ENCODE data around the gene NYAP1. TPM values are rescaled to one million over a fixed set of nuclear protein-coding genes. Genes with fewer than 3 reads are reported as not detected.
"Not testable (repeated sequence)": the region's sequence is repeated elsewhere in the genome, so short reads cannot be mapped to it uniquely, and the experiment has no call there.

Gene NYAP1
- total RNA-seq, 2 experiments from 2014 or later: 0.66 to 0.75 TPM

- H3K27me3 ChIP-seq (ENCODE audit: control insufficient read depth in 1 of 2, insufficient read depth in 2 of 2, low read length in 2 of 2): no peaks in the 10 kb centered on the region
- POLR2A ChIA-PET: no interaction called here
- CTCF ChIA-PET: interaction anchor here (0.6 kb wide), 1 partner anchor 418 kb away, joined by 3 read pairs; no protein-coding TSS in a partner anchor
These were observed 48.7 kb downstream of the NYAP1 start for GRCh38 chr7:100532165-100533022.

GRCh38 chr7:100535982-100536381 is 52.3 kb downstream of the NYAP1 start:
- H3K27me3 ChIP-seq (ENCODE audit: control insufficient read depth in 1 of 2, insufficient read depth in 2 of 2, low read length in 2 of 2); H3K9me3 Mint-ChIP-seq; H3K36me3 Mint-ChIP-seq (ENCODE audit: low read depth); H3K4me3 Mint-ChIP-seq; H3K36me3 ChIP-seq (ENCODE audit: insufficient read depth, low read length); DNase-seq; CTCF ChIA-PET; H3K27ac Mint-ChIP-seq; H3K9me3 ChIP-seq (ENCODE audit: control insufficient read depth in 1 of 2, insufficient read depth in 1 of 2, low read length in 2 of 2); ATAC-seq (ENCODE audit: poor library complexity); POLR2A ChIA-PET; H3K27ac ChIP-seq (ENCODE audit: low read depth in 1 of 2, low read length in 2 of 2); H3K4me3 ChIP-seq (ENCODE audit: low read length); H3K27me3 Mint-ChIP-seq: not testable (repeated sequence)
- intact Hi-C loops (cut with DNase I, micrococcal nuclease): loop anchor here in 1 of 2 experiments (5.0 kb wide), 1 partner anchor 54 kb away; the partner anchor contains the start of gene NYAP1
- peaks cover 19% of the 10 kb centered on the region for H3K4me1 Mint-ChIP-seq (ENCODE audit: low read depth)
- H3K4me1 ChIP-seq (ENCODE audit: insufficient read depth, low read length): peaks cover 19% of the 10 kb centered on the region

More at GRCh38 chr7:100532165-100533022, 48.7 kb downstream of the NYAP1 start:
- no peaks in the 10 kb centered on the region for H3K27me3 Mint-ChIP-seq
- intact Hi-C loops (cut with DNase I, micrococcal nuclease): no loop called here
- H3K27ac Mint-ChIP-seq: no peak overlapping the region
- TF ChIP-seq CTCF (IDR thresholded peaks at IDR 0.05): no peak
- H3K4me3 ChIP-seq (ENCODE audit: low read length): no peak overlapping the region
- no peak for ATAC-seq (ENCODE audit: poor library complexity)
- no peaks in the 10 kb centered on the region for H3K36me3 Mint-ChIP-seq (ENCODE audit: low read depth)
- no peaks in the 10 kb centered on the region for H3K4me1 Mint-ChIP-seq (ENCODE audit: low read depth)
- no peak overlapping the region for H3K4me3 Mint-ChIP-seq
- H3K9me3 Mint-ChIP-seq: no peaks in the 10 kb centered on the region
- H3K36me3 ChIP-seq (ENCODE audit: insufficient read depth, low read length): no peaks in the 10 kb centered on the region
- no peaks in the 10 kb centered on the region for H3K4me1 ChIP-seq (ENCODE audit: insufficient read depth, low read length)
- no peaks in the 10 kb centered on the region for H3K9me3 ChIP-seq (ENCODE audit: control insufficient read depth in 1 of 2, insufficient read depth in 1 of 2, low read length in 2 of 2)
- no peak for DNase-seq
- no peak overlapping the region for H3K27ac ChIP-seq (ENCODE audit: low read depth in 1 of 2, low read length in 2 of 2)

- ATAC-seq (ENCODE audit: poor library complexity); H3K36me3 Mint-ChIP-seq (ENCODE audit: low read depth); H3K4me3 Mint-ChIP-seq; H3K27me3 Mint-ChIP-seq; H3K27ac ChIP-seq (ENCODE audit: low read depth in 1 of 2, low read length in 2 of 2); CTCF ChIA-PET; H3K27ac Mint-ChIP-seq; DNase-seq; POLR2A ChIA-PET; H3K9me3 ChIP-seq (ENCODE audit: control insufficient read depth in 1 of 2, insufficient read depth in 1 of 2, low read length in 2 of 2); H3K9me3 Mint-ChIP-seq; H3K4me3 ChIP-seq (ENCODE audit: low read length); H3K36me3 ChIP-seq (ENCODE audit: insufficient read depth, low read length); H3K27me3 ChIP-seq (ENCODE audit: control insufficient read depth in 1 of 2, insufficient read depth in 2 of 2, low read length in 2 of 2): not testable (repeated sequence)
- intact Hi-C loops (cut with DNase I, micrococcal nuclease): loop anchor here in 1 of 2 experiments (5.0 kb wide), 1 partner anchor 54 kb away; the partner anchor contains the start of gene NYAP1
- H3K4me1 ChIP-seq (ENCODE audit: insufficient read depth, low read length): peaks cover 25% of the 10 kb centered on the region
- peaks cover 27% of the 10 kb centered on the region for H3K4me1 Mint-ChIP-seq (ENCODE audit: low read depth)
These were observed 53.0 kb downstream of the NYAP1 start for GRCh38 chr7:100536695-100537094.

- Mint-ChIP-seq H3K36me3 (ENCODE audit: low read depth) (peaks cover 5% of the 10 kb centered on the region), H3K4me3 (peak overlapping the region; percentile 99), H3K9me3 (no peaks in the 10 kb centered on the region), H3K4me1 (ENCODE audit: low read depth) (peaks cover 43% of the 10 kb centered on the region), H3K27ac (peak overlapping the region; percentile 77), H3K27me3 (no peaks in the 10 kb centered on the region)
- no peaks in the 10 kb centered on the region for H3K27me3 ChIP-seq (ENCODE audit: control insufficient read depth in 1 of 2, insufficient read depth in 2 of 2, low read length in 2 of 2)
- ATAC-seq (ENCODE audit: poor library complexity) (no peak), DNase-seq (no peak)
- H3K36me3 ChIP-seq (ENCODE audit: insufficient read depth, low read length): no peaks in the 10 kb centered on the region
- peak overlapping the region in 1 of 2 donors; percentile 41 for H3K27ac ChIP-seq (ENCODE audit: low read depth in 1 of 2, low read length in 2 of 2)
- ChIA-PET POLR2A (interaction anchor here (0.6 to 2.7 kb wide), 15 partner anchors 11 to 167 kb away, joined by 3 to 32 read pairs (median 6); partner anchors contain the start of genes FBXO24, LRCH4, MOSPD3 and NYAP1), CTCF (interaction anchor here (1.4 to 6.4 kb wide), 2 partner anchors 22 to 56 kb away, joined by 3 to 48 read pairs; no protein-coding TSS in a partner anchor)
- intact Hi-C loops (cut with DNase I, micrococcal nuclease): loop anchor here (2.0 to 5.0 kb wide), 3 partner anchors 20 to 56 kb away; partner anchors contain the start of genes FBXO24 (in 1 of the 2), LRCH4 (in 1 of the 2) and NYAP1 (in 1 of the 2)
- no peak for TF ChIP-seq CTCF (IDR thresholded peaks at IDR 0.05)
- peaks cover 40% of the 10 kb centered on the region for H3K4me1 ChIP-seq (ENCODE audit: insufficient read depth, low read length)
- H3K9me3 ChIP-seq (ENCODE audit: control insufficient read depth in 1 of 2, insufficient read depth in 1 of 2, low read length in 2 of 2): no peaks in the 10 kb centered on the region
- H3K4me3 ChIP-seq (ENCODE audit: low read length): peak overlapping the region; percentile 38
These were observed 54.6 kb downstream of the NYAP1 start for GRCh38 chr7:100538348-100538653.

Data from CD4-positive, alpha-beta T cell (primary cell).